GM10266 (cell line): ENCODE results near the gene APLP2.

Experiments
- DNase-seq: peaks from one replicate; pipeline ENCODE4 v3.0.0; 2012; ENCODE audit errors: extremely low spot score
- CTCF ChIP-seq: IDR thresholded peaks from 2 replicates; pipeline ENCODE4 v1.5.1; 2012; ENCODE audit warnings: mild to moderate bottlenecking, low read depth; ENCODE audit not compliant: control insufficient read depth, insufficient read depth; ENCODE audit errors: missing control alignments

Gene APLP2

DNA sequence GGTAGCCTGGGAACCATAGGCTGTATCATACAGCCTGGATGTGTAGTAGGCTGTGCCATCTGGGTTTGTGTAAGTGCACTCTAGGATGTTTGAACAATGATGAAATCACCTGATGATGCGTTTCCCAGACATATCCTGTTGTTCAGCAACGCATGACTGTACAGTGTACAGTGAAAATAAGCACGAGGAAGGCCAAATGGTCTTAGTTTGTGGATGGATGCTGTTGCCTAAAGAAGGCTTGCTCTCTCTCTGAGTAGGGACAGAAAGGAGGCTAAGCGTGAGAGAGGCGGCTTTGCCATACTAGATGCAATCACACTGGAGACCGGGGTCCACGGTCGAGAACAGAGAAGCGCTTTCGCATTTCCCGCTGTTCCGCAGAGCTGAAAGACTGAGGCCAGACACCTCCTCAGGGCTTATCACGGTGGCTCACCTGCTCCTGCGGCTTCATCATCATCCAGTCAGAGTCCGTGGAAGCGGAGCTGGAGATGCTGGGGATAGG is 27.6 kb upstream of the APLP2 start:
- TF ChIP-seq CTCF: no peak
- DNase-seq: no peak

DNA sequence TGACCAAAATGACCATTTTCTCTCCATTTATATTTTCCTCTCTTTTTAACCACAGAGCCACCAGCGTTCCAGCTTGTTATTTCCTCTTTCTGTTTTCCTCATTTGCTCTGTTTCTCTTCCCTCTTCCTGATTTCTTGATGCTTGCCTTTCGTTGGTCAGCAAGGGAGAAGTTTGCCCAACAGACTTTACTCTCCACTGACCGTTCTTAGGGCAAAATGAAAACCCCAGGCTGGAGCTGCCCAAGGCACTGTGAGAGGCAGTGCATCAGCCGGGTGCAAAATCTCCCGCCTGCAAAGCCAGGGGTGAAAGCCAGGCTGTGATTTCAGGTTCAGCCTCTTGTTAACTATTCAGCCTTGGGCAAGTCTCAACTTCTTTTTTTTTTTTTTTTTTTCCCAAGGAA is 26.1 kb upstream of the APLP2 start:
- no peak for TF ChIP-seq CTCF
- no peak for DNase-seq

DNA sequence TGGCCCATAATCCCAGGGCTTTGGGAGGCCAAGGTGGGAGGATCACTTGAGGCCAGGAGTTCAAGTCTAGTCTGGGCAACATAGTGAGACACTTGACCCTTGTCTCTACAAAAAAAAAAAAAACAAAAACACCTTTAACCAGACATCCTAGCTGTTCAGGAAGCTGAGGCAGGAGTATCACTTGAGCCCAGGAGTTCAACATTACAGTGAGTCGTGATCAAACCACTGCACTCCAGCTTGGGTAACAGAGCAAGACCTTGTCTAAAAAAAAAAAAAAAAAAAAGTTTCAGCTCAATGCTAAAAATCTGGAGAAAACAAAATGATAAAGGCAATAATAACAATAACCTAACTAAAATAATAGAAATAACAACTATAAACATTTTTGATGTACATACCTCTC is 22.6 kb upstream of the APLP2 start:
- TF ChIP-seq CTCF: no peak
- no peak for DNase-seq

DNA sequence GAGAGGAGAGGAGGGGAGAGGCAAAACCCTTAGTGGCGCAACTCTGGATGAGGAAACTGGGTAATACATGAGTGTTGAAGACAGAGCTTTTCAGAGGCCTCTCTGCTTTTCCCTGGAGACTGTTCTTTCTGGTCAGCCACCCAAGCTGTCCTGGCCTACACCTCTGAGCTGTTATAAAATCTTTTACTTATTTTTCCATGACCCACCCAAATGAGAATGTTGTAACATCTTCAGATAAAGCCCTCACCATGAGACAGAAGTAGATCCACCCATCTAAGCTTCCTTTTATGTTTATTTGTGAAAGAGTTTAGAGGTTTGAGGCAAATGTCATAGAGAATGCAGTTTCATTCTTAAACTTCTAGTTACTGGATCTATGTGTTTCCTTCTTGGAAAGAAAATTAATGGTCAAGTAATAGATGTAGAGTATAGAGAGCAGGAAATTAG is 20.3 kb upstream of the APLP2 start:
- no peak for TF ChIP-seq CTCF
- DNase-seq: no peak

DNA sequence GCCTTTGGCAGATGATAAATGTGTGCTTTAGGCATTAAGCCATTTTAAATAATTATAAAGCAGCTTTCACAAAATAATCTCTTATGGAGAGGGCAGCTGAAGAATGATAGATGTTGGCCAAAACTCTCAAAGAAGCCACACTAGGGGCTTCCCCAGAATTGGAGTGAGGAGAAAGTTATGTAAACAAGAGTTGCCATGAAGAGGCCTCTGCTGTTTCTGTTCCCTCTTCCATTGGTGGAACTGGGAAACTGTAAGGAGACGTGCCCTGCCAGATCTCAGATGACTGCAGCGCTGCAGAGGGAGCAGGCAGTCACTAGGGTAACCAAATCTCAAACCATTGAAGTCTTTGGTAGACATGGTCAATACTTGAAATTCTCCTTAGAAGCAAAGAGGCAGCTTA is 19.4 kb upstream of the APLP2 start:
- no peak for TF ChIP-seq CTCF
- no peak for DNase-seq

DNA sequence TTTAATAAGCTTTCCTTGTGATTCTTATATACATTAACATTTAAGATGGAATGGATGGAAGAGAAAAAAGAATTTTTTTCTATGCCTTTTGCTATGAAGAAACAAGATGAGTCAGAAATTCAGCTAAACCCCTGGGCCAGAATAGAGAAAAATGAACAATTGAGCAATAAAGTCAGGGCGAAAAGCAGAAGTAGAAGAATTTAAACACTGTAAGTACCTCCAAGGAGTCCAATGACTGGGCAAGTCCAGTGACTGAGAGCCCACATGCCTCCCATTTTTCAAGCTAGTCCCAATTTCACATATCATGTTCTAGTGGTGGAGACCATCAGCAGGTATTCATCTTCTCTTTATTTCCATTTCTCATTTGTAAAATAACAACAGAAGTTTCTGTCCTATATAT is 18.6 kb upstream of the APLP2 start:
- no peak for DNase-seq
- TF ChIP-seq CTCF: no peak

- no peak for DNase-seq
- TF ChIP-seq CTCF: no peak
Measured at GRCh38 chr11:130052567-130052966, 17.1 kb upstream of the APLP2 start.
